Renal cortical epithelial cell (primary cell): ENCODE measurements around the gene BRME1. TPM values are rescaled to one million over a fixed set of nuclear protein-coding genes. Genes with fewer than 3 reads are reported as not detected.

Experiments used
- DNase-seq: peaks from one replicate; pipeline ENCODE4 v3.0.0-alpha.2; 2011; ENCODE audit warnings: low read depth
- total RNA-seq: library from RNA; depleted of rRNA; stranded (reverse); fragments of >200 nt; gene quantifications from 2 replicates; pipeline ENCODE4 v1.2.3, GENCODE V29; 2014

Gene BRME1
- total RNA-seq, 1 donor from 2014 or later: 0.25 TPM

- peak; percentile 87 for DNase-seq
Measured at GRCh38 chr19:13846557-13847406, 59.1 kb downstream of the BRME1 start.

- no peak for DNase-seq
Measured at GRCh38 chr19:13844130-13844631, 61.7 kb downstream of the BRME1 start.

- peak; percentile 87 for DNase-seq
Measured at GRCh38 chr19:13843104-13843921, 62.6 kb downstream of the BRME1 start.

GRCh38 chr19:13842291-13843103, 63.4 kb downstream of the BRME1 start:
- no peak for DNase-seq

- DNase-seq: no peak
Measured at GRCh38 chr19:13841962-13842290, 64.0 kb downstream of the BRME1 start.

GRCh38 chr19:13841086-13841961, 64.6 kb downstream of the BRME1 start:
- DNase-seq: no peak

- DNase-seq: no peak
Measured at GRCh38 chr19:13840305-13841085, 65.4 kb downstream of the BRME1 start.

GRCh38 chr19:13839938-13840304, 66.0 kb downstream of the BRME1 start:
- DNase-seq: no peak

GRCh38 chr19:13839130-13839937, 66.6 kb downstream of the BRME1 start:
- no peak for DNase-seq

- no peak for DNase-seq
Measured at GRCh38 chr19:13838435-13839129, 67.3 kb downstream of the BRME1 start.

- no peak for DNase-seq
Measured at GRCh38 chr19:13835791-13836723, 69.9 kb downstream of the BRME1 start.

- DNase-seq: no peak
Measured at GRCh38 chr19:13834244-13835069, 71.5 kb downstream of the BRME1 start.

GRCh38 chr19:13833330-13834243, 72.3 kb downstream of the BRME1 start:
- DNase-seq: peak; percentile 67
